NCI-H2107 (cell line): Measurements from ENCODE around the gene OR51B4.
"Not testable (repeated sequence)": the region's sequence is repeated elsewhere in the genome, so short reads cannot be mapped to it uniquely, and the experiment has no call there.

Source experiments
- DNase-seq: peaks from one replicate; lab custom pipeline; 2025; lab: John Stamatoyannopoulos, UW

Gene OR51B4

DNA sequence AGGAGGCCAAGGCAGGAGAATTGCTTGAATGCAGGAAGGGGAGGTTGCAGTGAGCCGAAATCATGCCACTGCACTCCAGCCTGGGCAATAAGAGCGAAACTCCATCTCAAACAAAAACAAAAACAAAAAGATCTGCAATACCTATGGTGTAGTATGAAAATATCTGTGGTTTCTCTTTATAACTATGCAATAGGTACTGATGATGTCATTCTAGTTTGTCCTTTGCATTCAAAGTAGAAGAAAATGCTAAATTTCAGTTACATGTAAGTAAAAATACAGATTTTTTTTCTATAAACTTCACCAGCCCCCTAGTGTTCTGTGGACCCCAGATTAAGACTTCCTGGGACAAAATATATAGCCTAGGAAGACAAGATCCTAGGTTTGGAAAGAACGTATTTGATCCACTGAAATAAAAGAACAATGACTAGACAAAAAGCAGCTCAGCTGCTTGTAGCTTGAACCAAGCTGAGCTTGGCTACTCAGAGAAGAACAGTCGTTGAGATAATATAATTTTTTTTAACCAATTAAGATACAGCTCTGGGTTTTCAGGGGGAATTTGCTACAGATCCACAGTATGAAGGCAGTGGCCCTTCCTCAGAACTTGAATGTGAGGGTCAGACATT, 29.2 kb downstream of the OR51B4 start:
- DNase-seq = no peak

DNA sequence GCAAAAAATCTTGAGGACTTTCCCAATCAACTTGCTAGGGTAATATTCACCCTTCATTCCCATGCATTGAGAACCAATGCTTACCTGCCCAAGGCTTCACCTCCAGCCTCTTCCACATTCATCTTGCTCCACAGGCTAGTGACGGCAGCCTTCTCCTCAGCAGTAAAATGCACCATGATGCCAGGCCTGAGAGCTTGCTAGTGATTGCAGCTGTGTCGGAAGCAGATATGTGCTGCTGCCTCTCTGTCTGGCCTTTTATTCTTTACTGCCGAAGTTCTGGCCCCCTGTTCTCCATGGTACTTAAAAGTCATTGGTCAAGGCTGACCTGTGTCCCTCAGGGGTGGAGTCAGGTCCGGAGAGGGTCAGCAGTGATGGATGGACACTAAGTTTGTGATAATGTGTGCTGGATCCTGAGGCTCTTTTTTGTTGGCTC, 32.0 kb downstream of the OR51B4 start, which contains the start of gene HBE1:
HBE1 (minus strand) TSS at position 231 of the 433 bp plus-strand sequence; CDS start at position 176, 55 bp downstream.
- DNase-seq = no peak

GRCh38 chr11:5267033-5267563, 34.6 kb downstream of the OR51B4 start:
- DNase-seq = no peak

GRCh38 chr11:5266609-5267008, 35.1 kb downstream of the OR51B4 start:
- no peak for DNase-seq

- DNase-seq = no peak
Observed at GRCh38 chr11:5265832-5266231, 35.9 kb downstream of the OR51B4 start.

DNA sequence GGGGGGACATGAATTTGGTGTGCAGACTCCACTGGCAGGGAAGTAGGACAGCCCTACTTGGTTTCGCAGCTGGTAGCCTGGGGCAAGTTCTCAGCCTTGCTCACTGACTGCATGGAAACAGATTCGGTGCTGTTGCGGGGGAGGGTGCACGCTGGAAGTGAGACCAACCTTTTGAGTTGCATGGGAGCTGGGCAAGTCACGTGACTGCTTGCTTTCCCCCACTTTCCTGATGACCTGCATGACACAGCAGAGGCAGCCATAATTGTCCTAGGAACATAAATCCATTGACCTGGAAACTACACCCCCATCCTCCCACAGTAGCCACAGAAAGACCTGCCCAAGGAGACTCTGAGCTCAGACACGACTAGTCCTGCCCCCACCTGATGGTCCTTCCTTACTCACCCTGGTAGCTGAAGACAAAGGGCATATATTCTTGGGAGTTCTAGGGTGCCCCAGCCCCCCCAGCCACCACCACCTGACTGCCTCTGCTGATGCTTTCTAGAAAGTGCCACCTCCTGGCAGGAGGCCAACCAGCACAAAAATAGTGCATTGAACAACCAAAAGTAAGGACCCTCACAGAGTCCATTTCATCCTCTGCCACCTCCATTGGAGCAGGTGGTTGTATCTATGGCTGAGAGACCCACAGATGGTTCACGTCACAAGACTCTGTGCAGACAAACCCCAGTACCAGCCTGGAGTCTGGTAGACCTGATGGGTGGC, 43.0 kb downstream of the OR51B4 start:
- no peak for DNase-seq

- no peak for DNase-seq
Observed at GRCh38 chr11:5257296-5257695, 44.5 kb downstream of the OR51B4 start.

GRCh38 chr11:5254646-5255413, 46.9 kb downstream of the OR51B4 start, which contains the start of gene HBG2:
HBG2 (minus strand) TSS chr11:5254781; CDS start chr11:5254728, 53 bp downstream.
- DNase-seq = not testable (repeated sequence)

DNA sequence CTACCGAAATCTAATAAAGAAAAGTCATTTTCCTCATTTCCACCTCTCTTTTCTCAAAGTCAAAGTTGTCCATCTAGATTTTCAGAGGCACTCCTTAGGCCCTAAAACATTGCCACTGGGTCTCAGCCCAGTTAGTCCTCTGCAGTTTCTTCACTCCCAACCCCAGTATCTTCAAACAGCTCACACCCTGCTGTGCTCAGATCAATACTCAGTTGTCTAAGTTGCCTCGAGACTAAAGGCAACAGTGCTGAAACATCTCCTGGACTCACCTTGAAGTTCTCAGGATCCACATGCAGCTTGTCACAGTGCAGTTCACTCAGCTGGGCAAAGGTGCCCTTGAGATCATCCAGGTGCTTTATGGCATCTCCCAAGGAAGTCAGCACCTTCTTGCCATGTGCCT, 47.7 kb downstream of the OR51B4 start:
- DNase-seq = not testable (repeated sequence)

- DNase-seq = not testable (repeated sequence)
Observed at GRCh38 chr11:5253440-5253839, 48.3 kb downstream of the OR51B4 start.

DNA sequence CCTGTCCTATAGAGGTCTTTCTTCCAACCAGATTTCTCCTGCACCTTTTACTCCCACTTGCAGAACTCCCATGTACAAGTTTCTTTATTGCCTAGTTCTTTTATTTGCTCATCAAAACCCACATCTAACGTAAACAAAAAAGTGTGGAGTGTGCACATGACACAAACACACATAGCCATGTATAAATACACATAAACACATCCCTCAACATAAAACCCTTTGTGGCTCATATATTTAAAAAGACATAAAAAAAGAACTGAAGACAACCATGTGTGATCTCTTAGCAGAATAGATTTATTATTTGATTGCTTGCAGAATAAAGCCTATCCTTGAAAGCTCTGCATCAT, 48.9 kb downstream of the OR51B4 start:
- DNase-seq = no peak

GRCh38 chr11:5252192-5252918, 49.4 kb downstream of the OR51B4 start:
- DNase-seq = no peak

DNA sequence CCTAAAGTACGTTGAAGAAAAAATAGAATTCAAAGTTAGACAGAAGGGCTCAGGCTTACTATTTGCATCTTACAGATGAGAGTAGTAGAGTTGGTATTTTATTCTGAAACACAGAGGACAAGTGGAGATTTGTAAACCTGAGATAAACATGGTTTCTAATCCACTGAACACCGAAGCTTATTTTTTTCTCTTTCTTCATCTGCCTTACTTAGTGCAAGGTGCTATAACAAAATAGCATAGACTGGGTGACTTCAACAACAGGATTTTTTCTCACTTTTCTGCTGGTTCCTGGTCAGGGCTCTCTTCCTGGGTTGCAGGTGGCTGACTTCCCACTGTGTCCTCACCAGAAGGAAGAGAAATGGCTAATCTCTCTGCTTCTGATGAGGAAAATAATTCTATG, 50.0 kb downstream of the OR51B4 start:
- no peak for DNase-seq
